GM12892 (cell line): ENCODE measurements around the gene ZNF576.

Experiments
- POLR2A ChIP-seq: IDR thresholded peaks from 2 replicates; pipeline ENCODE4 v1.6.1; 2011; ENCODE audit warnings: low read depth, low read length, control low read depth
- POLR2AphosphoS5 ChIP-seq: IDR thresholded peaks from 2 replicates; pipeline ENCODE4 v1.6.1; 2011; ENCODE audit warnings: low read depth, low read length, control low read depth

DNA sequence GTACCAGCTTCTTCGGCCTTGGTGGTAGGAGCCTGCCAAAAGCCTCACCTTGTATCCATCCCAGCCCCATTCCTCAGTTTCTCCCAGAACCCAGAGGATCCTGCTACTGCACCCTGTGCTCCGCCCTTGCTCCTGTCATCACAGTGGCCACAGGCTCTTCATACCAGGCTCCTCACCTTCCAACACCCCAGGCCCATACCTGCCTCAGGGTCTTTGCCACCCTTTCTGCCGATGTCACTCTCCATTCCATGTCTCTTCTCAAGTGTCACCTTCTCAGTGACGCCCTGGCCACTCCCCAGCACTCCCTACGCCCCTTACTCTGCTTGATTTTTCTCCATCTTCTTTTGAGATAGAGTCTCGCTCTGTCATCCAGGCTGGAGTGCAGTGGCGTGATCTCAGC, 13.5 kb downstream of the ZNF576 start:
- TF ChIP-seq POLR2AphosphoS5 (no peak), POLR2A (no peak)
